GM19455 (cell line): Measurements from ENCODE around the gene HABP2.

Experiments
- ATAC-seq: cut with Tn5 transposase; IDR thresholded peaks from one replicate; pipeline ENCODE4 v1.9.1; 2021; ENCODE audit not compliant: unreplicated experiment

Gene HABP2

DNA sequence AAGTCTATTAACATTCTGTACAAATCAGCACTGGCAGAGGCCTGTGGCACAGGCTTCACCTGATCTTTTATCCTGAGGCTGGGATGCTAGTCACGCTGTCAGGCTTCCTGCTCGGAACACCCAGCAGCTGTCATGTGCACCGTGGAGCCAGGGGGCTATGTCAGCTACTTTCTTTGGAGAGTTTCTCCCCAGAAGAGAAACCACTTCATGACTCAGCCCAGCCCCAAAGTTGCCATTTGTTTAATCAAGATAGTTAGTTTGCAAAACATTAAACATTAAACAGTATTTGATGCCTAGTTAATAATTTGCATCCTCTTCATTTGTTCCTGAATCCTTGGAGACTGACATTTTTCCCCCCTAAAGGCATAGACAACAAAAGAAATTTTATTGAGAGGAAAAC, at the start of gene HABP2:
Gene HABP2, plus strand, starts transcription at position 353 of the 400 bp plus-strand sequence. CDS start 69 bp downstream, outside the sequence.
- ATAC-seq = no peak

DNA sequence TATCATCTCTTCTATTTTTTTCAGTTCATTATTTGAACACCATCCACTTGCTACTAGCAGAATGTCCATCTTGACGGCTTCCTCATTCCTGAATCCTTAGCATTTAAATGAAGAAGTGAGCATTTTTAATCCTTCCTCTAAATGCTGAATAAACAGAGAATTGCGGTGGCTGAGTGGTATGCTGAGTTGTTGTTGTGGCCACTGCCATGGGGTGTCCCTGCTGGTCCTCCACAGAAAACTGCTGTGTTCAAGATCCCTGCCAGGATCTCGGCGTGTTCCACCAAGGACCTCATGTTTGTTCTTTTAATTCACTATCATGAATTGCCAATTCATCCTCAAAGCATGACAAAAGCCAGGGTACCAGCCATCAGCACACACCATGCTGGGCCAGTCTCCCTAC, 48.9 kb upstream of the HABP2 start:
- no peak for ATAC-seq

DNA sequence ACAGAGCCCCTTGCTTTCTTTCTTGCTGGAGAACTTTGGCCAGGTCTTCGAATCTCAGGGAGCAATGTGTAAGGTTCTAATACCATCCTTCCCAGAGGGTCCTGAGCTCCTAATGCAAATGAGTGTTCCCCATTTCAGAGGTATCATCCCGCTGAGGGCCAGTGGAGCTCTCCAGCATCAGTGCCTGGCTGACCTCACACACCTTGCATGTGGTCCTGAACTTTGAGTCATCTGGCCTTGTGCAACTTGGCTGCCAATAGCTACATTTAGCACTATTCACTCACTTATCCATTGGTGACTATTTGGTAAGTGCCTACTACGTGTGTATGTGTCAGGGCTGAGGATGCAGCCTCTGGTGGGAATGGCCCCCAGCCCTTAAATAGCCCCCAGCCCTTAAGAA, 48.4 kb upstream of the HABP2 start:
- ATAC-seq = no peak

GRCh38 chr10:113506476-113506875, 46.4 kb upstream of the HABP2 start:
- no peak for ATAC-seq

GRCh38 chr10:113511419-113511818, 41.4 kb upstream of the HABP2 start:
- ATAC-seq = no peak

GRCh38 chr10:113515161-113515560, 37.7 kb upstream of the HABP2 start:
- ATAC-seq = no peak

DNA sequence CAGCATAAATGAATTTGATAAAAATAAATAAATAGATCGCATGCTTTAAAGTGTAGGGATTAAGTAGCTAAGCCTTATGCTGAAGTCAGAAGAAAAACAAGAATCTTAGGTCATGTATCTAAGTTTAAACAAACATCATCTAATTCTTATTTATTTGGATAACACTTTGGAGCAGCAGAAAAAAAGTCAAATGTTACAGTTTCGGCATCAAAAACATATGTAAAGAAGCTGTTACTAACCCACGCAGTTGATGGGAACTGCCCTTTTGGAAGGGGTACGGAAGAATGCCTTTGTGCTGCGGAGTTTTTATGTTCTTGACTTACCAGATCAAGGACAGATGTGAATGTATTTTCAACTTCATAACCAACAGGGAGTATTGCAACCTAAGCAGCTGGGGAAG, 37.3 kb upstream of the HABP2 start:
- ATAC-seq = no peak

DNA sequence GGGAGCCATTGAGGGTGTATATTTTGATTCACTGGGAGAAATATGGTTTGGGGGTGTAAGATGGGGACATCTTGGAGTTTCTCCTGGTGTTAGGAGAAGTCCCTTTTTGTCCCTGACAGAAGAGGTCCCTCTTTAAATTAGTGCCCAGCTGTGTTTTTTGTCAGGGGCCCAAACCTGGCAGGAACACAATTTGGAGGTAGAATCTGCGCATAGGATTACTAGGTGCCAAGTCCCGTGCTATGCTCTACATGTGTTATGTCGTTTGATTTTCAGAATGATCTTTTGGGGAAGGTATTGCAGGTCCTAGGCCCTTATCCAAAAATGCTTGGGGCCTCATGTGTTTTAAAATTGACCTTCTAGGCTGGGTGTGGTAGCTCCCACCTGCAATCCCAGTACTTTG, 36.8 kb upstream of the HABP2 start:
- ATAC-seq = no peak

DNA sequence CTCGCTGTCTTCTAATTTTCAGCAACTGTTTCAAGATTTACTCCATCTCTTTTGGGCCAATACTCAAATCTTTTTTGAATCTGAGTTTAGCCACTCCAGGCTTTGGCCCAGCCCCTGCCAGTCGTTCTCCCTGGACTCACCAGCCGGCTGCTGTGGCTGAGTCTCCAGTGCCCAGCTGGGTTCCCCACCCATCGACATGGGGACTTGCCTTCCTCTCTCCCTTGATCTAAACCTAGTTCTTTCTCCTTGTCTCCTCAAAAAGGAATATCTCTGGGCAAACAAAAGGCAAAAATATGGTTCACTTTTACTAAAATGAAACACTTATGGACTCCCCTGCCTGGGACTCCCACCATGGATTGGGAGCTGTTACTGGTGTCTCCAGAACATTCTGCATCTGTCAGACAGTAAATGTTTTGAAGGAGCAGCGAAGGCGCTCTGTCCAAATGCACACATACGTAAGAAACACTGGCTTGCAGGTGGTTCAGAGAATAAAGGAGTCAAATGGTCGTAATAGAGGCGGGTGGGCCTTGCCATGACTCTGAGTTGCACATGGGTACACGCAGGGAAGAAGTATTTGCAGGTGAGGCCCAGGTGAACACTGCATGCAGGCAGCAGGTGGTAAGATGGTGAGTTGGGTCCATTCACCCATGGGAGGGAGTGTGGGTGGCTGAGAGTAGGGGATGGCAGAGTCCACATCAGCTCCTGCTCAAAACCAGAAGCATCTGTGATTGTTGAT, 35.5 kb upstream of the HABP2 start:
- no peak for ATAC-seq

- ATAC-seq = no peak
Observed at GRCh38 chr10:113517901-113518260, 35.0 kb upstream of the HABP2 start.

DNA sequence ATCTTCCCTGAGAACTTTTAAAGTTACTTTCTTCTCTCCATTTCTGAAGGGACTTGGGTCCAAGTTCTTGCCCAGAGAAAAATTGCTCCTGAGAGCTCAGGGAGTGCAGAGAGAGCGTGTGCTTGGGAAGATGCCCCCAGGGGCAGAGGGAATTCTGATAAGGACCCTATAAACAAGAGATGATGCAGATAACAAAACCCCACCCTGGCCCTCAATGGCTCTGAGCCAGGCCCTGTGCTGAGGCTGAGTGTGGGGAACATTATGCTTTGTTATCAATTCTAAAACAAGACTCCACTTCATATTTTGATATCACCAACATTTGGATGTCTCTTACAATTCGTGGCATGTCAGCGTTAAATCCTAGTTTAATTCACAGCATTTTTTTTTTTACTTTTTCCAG, 34.4 kb upstream of the HABP2 start:
- ATAC-seq = no peak

GRCh38 chr10:113518816-113519591, 33.8 kb upstream of the HABP2 start:
- ATAC-seq = no peak

GRCh38 chr10:113519681-113520115, 33.2 kb upstream of the HABP2 start:
- ATAC-seq = no peak

GRCh38 chr10:113520261-113520660, 32.6 kb upstream of the HABP2 start:
- ATAC-seq = no peak

DNA sequence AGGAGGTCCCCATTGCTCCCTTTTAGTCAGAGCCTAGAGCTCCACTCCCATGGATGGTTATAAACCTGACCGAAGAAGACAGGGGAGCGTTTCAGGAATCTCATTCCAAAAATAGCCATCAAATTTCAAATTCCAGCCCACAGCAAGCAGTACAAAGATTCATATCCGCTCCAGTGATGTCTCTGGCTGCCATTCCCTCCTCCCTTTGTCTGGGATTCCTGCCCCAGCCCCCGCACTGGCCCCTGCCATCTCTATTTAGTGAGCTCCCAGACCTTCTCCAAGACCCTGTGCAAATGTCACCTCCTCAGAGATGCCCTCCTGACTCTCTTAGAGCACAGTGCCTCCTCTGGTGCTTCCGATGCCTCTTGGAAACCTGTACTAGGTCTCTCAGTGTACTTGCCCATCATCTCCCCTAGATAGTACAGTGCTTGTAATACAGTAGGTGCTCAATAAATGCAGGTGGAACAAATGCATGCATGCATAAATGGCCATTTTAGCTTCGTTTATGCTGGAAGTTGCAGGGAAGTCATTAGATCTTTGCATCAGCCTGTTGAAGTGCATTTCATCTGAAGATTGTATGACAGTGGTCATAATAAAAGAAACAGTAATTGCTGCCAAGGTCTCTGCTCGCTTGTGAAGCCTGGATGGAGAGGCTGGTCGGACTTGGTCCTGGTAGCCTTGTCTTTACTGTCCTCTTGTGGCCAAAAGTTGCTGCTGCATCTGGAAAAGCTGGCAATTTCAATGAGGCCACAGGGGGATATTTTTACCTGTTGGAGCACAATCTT, 32.0 kb upstream of the HABP2 start:
- ATAC-seq = peak; percentile 58

DNA sequence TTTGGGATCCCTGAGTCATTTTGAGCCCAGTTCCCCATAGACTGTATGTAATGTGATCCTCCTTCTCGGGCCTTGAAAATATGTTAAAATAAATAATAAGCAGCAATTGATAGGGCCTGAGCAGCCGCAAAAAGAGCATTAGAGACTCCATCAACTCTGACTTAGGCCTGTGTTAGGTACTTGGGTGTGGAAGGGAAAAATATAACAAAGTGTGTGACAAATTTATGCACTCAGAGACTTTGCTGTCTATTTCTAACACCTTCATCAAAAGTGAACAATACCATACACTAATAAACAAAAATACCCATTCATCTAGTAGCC, 31.4 kb upstream of the HABP2 start:
- ATAC-seq = no peak

GRCh38 chr10:113522460-113522859, 30.4 kb upstream of the HABP2 start:
- no peak for ATAC-seq

DNA sequence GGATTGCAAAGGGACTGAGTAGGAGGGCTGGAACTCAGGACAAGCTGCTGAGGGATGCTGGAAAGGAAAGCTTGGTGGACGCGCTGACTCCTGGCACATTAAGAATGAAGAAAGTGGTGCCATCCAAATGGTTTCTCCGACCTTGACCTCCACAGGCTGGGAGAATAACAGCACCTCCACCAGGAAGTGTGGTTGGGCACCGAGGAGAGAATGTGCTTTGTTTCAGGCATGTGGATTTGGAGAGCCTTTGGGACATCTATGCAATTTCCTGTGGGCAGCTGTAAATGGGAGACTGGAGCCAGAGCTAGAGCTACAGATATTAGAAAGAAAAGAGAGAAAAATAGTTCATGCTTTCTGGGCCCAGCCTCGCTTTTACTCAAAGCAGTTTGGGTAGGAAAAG, 29.8 kb upstream of the HABP2 start:
- no peak for ATAC-seq

GRCh38 chr10:113523628-113524027, 29.2 kb upstream of the HABP2 start:
- ATAC-seq = no peak

DNA sequence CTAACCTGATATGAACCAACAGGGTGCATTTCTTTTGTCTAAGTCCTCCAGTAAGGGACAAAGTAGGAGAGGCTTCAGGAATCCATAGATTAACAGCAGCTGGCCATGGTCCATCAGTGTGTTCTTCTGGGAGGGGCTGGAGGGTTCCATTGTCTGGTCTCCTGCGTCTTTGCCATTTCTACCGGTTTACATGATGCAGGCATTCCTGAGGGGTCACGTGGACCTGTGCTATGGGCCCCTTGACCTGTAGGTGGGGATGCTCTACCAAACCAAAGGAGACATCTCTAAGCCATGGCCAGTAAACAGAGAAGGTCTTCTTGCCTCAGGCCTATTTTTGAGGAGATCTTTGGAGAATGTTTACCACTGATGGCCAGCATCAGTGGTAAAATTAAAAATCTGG, 28.7 kb upstream of the HABP2 start:
- no peak for ATAC-seq

DNA sequence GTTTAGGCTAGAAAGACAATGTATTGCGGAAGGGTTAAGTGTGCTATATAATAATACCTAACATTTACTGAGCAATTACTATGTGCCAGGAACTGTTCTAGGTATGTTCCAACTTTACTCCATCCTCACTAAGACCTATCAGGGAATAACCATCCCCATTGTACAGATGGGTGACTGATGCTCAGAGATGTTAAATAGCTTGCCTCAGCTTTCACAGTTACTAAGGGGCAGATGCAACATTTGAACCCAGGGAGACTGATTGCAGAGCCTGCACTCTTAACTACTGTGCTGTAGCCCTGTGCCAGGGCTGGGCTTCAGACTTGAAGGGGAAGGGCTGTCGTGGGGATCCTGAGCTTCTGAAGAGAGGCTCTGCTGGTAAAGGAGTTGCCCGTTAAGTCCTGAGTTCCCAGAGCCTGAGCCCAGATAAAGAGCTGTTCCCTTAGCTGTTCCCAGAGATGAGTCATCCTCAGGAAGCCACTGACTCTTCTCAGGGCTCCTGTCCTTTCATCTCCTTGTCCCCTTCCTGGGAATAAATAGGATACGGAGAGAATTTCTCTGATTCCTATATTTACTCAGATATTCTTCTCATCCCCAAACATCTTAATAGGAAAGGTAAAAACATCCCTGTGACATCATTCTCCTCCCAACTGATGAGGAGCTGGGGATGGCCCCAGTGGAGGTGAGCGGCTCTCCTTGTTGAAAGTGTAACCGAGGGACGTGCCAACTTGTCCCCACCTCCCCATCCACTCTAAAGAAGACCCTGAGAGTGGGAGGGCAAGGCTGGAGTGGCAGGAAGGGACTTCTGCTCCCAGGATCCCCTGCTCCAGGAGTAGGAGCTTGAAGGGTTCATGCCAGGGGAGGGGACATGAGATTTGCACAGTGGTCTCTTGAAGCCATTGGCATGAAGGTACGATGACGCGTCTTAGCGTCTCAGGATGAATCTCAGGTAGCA, 28.0 kb upstream of the HABP2 start:
- ATAC-seq = no peak
